OCI-LY7 (cell line): ENCODE measurements around the gene EXOG. TPM values are rescaled to one million over a fixed set of nuclear protein-coding genes. Genes with fewer than 3 reads are reported as not detected.

Experiments
- BruUV-seq: library from RNA; stranded (reverse); fragments of 400-500 nt; replicated peaks from 2 replicates; lab custom pipeline; 2021; lab: Mats Ljungman, UMichigan
- CTCF ChIA-PET: fragments of 300-600 bp; sonication (Branson Sonifier 250); formaldehyde crosslinking; loops from one replicate; lab custom pipeline; 2022; ENCODE audit warnings: antibody characterized with exemption; ENCODE audit not compliant: unreplicated experiment; lab: Charles Lee
- POLR2A ChIA-PET: fragments of 300-600 bp; sonication (Branson Sonifier 250); formaldehyde crosslinking; loops from one replicate; lab custom pipeline; 2022; ENCODE audit warnings: antibody characterized with exemption; lab: Charles Lee
- DNase-seq: peaks from one replicate; pipeline ENCODE4 v3.0.0-alpha.2; 2015; ENCODE audit warnings: low spot score
- H2AFZ ChIP-seq: fragments of 200-600 bp; sonication (generic), shearing (Covaris generic); 2 replicates; pipeline ENCODE4 v1.6.1; 2014; ENCODE audit warnings: mild to moderate bottlenecking, antibody characterized with exemption, low read length, moderate library complexity
- H3K27ac ChIP-seq: fragments of 200-600 bp; sonication (generic); 2 replicates; pipeline ENCODE4 v1.5.1; 2014; ENCODE audit warnings: mixed run types, low read depth, mild to moderate bottlenecking, moderate library complexity, low read length, inconsistent platforms; ENCODE audit not compliant: poor library complexity, severe bottlenecking
- H3K36me3 ChIP-seq: fragments of 200-600 bp; sonication (generic); 2 replicates; pipeline ENCODE4 v1.6.1; 2014; ENCODE audit warnings: mild to moderate bottlenecking, antibody characterized with exemption, low read length, moderate library complexity, mixed read lengths; ENCODE audit not compliant: insufficient read depth
- H3K4me1 ChIP-seq: fragments of 200-600 bp; sonication (generic); 2 replicates; pipeline ENCODE4 v1.5.1; 2014; ENCODE audit warnings: mild to moderate bottlenecking, low read length; ENCODE audit not compliant: insufficient read depth, poor library complexity, severe bottlenecking
- H3K4me2 ChIP-seq: fragments of 200-600 bp; sonication (generic); 2 replicates; pipeline ENCODE4 v1.6.1; 2014; ENCODE audit warnings: mild to moderate bottlenecking, low read length
- H3K4me3 ChIP-seq: fragments of 200-600 bp; sonication (generic); 2 replicates; pipeline ENCODE4 v1.5.1; 2014; ENCODE audit warnings: mild to moderate bottlenecking, low read depth, low read length; ENCODE audit not compliant: poor library complexity, severe bottlenecking
- H3K79me2 ChIP-seq: fragments of 200-600 bp; sonication (generic); 2 replicates; pipeline ENCODE4 v1.6.1; 2016; ENCODE audit warnings: low read depth, mild to moderate bottlenecking, low read length, moderate library complexity, mixed read lengths; ENCODE audit not compliant: insufficient read depth
- H3K9me2 ChIP-seq: fragments of 200-600 bp; sonication (generic); 2 replicates; pipeline ENCODE4 v1.6.1; 2016; ENCODE audit warnings: mild to moderate bottlenecking, low read length, mixed read lengths; ENCODE audit not compliant: insufficient read depth
- H3K9me3 ChIP-seq: fragments of 200-600 bp; sonication (generic); 2 replicates; pipeline ENCODE4 v1.6.1; 2014; ENCODE audit warnings: mild to moderate bottlenecking, mixed run types, low read length, mixed read lengths
- H4K20me1 ChIP-seq: fragments of 200-600 bp; sonication (generic); 2 replicates; pipeline ENCODE4 v1.6.1; 2014; ENCODE audit warnings: mild to moderate bottlenecking, antibody characterized with exemption, low read length, moderate library complexity, mixed read lengths; ENCODE audit not compliant: insufficient read depth
- EZH2phosphoT487 ChIP-seq: fragments of 200-600 bp; sonication (generic); IDR thresholded peaks from 2 replicates; pipeline ENCODE4 v1.6.1; 2018; ENCODE audit warnings: low read depth, borderline replicate concordance, mild to moderate bottlenecking, mixed run types, antibody characterized with exemption, low read length, moderate library complexity, mixed read lengths
- intact Hi-C: fragments of 100-400 bp; cut with micrococcal nuclease; formaldehyde crosslinking; loops from one replicate; pipeline ENCODE4 v1.10.0; 2022; ENCODE audit not compliant: unreplicated experiment
- total RNA-seq, 2 experiments: library from RNA; depleted of rRNA in 1 of 2; stranded (reverse); fragments of >200 nt in 1 of 2; shearing (Covaris generic) in 1 of 2; gene quantifications; 2 replicates each; pipeline ENCODE4 v1.2.3, GENCODE V29; 2014 to 2022
- TF ChIP-seq, protein P1 (sequence below): fragments of 200-600 bp; sonication (generic); conservative IDR thresholded peaks from 2 replicates; pipeline ENCODE4 v1.5.1; 2014; ENCODE audit warnings: mild to moderate bottlenecking, antibody characterized with exemption, low read length, moderate library complexity, mixed read lengths

The EXOG gene
- total RNA-seq, 2 experiments from 2014 or later, result 30.7 to 41.2 TPM

DNA sequence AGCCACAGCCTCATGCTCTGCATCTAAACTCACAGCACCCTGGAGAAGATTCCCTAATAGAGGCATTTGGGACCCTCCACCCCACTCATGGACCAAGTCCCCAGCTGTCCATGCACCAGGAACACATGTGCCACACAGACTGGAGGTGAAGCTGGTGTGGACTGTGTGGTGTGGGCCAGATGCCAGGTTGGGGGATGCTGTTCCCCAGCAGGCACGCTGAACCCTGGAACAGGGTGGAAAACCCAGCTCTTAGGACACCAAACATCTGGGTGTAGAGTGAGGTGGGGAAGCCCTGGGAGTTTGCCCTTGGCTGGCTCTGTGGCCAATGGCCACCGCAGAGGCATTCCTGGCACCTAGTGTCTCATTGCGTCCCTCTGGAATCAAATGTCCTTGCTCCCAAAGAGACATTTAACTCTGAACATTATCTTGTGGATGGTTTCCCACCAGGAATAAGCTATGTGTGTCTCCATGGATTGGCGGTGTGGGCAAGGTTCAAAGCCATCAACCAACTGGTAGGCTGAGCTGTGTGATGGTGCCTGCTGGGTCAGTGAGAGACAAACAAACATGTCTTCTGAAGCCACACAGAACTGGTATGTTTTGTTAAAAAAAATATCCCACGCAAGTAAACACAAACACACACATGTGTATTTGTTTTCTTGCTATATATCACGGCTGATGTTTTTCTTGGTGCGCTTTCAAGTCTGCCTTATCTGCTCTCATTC, 65.0 kb downstream of the EXOG start:
- POLR2A ChIA-PET, result interaction anchor here (1.0 kb wide), 1 partner anchor 22 kb away, joined by 5 read pairs; no protein-coding TSS in a partner anchor
- Histone ChIP-seq H3K4me2 (no peak overlapping the region), H3K27ac (no peak overlapping the region), H2AFZ (no peak overlapping the region), H3K4me1 (no peaks in the 10 kb centered on the region), H3K9me2 (no peaks in the 10 kb centered on the region), H4K20me1 (no peaks in the 10 kb centered on the region), H3K9me3 (no peaks in the 10 kb centered on the region), H3K4me3 (no peak overlapping the region), H3K79me2 (no peaks in the 10 kb centered on the region), H3K36me3 (no peaks in the 10 kb centered on the region)
- CTCF ChIA-PET, result no interaction called here
- no peak for TF ChIP-seq EZH2phosphoT487
- TF ChIP-seq, protein P1, sequence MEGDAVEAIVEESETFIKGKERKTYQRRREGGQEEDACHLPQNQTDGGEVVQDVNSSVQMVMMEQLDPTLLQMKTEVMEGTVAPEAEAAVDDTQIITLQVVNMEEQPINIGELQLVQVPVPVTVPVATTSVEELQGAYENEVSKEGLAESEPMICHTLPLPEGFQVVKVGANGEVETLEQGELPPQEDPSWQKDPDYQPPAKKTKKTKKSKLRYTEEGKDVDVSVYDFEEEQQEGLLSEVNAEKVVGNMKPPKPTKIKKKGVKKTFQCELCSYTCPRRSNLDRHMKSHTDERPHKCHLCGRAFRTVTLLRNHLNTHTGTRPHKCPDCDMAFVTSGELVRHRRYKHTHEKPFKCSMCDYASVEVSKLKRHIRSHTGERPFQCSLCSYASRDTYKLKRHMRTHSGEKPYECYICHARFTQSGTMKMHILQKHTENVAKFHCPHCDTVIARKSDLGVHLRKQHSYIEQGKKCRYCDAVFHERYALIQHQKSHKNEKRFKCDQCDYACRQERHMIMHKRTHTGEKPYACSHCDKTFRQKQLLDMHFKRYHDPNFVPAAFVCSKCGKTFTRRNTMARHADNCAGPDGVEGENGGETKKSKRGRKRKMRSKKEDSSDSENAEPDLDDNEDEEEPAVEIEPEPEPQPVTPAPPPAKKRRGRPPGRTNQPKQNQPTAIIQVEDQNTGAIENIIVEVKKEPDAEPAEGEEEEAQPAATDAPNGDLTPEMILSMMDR, result no peak
- DNase-seq, result no peak
- BruUV-seq, result no TSS peak
- intact Hi-C loops, result no loop called here

DNA sequence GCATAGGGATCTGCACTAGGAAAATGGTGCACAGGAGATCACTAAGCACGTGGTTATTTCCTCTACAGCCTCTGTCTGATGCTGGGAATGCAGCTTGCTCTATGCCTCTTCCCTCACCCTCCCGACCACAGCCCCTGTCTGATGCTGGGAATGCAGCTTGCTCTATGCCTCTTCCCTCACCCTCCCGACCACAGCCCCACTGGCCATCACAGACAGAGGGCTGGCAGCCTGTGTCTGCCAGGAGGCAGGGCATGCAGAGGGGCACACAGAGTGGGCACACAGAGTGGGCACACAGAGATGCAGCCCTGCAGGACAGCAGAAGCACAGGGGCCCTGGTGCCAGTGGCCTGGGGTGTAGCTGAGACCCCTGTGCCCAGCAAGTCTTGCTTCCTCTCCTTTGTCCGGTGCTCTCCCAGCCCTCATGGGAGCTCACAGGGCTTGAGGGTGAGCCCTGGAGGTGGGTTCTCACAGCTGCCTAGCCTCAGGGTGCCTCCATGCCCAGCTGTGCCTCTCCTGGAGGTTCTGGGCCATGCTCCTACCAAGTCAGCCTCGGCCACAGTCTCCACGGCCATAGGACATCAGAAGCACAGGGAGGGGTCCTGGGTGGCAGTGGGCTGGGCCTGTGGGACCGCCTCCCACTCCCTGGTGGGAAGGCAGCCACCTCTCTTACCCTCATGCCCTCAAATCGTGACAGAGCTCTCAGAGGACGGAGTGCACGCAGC, 65.8 kb downstream of the EXOG start:
- Histone ChIP-seq H3K4me2 (no peak overlapping the region), H4K20me1 (no peaks in the 10 kb centered on the region), H3K4me1 (no peaks in the 10 kb centered on the region), H3K4me3 (no peak overlapping the region), H2AFZ (no peak overlapping the region), H3K79me2 (no peaks in the 10 kb centered on the region), H3K9me3 (no peaks in the 10 kb centered on the region), H3K27ac (no peak overlapping the region), H3K9me2 (no peaks in the 10 kb centered on the region), H3K36me3 (no peaks in the 10 kb centered on the region)
- BruUV-seq, result no TSS peak
- no peak for TF ChIP-seq EZH2phosphoT487
- TF ChIP-seq, protein P1, result no peak
- ChIA-PET CTCF (no interaction called here), POLR2A (interaction anchor here (1.0 kb wide), 1 partner anchor 22 kb away, joined by 5 read pairs; no protein-coding TSS in a partner anchor)
- no peak for DNase-seq
- intact Hi-C loops, result no loop called here
